HFFc6 (cell line): ENCODE measurements around the gene FGF7. TPM values are rescaled to one million over a fixed set of nuclear protein-coding genes. Genes with fewer than 3 reads are reported as not detected.

Experiments used
- DNase-seq: peaks from one replicate; pipeline ENCODE4 v3.0.0-alpha.2; 2018
- H3K27ac Mint-ChIP-seq: 2 replicates; pipeline ENCODE4 v1.8.0; 2020; ENCODE audit warnings: mild to moderate bottlenecking, mixed read lengths
- H3K27me3 Mint-ChIP-seq: 2 replicates; pipeline ENCODE4 v1.8.0; 2021; ENCODE audit warnings: mild to moderate bottlenecking, moderate library complexity, mixed read lengths; ENCODE audit not compliant: insufficient read depth
- H3K36me3 Mint-ChIP-seq: 2 replicates; pipeline ENCODE4 v1.8.0; 2021; ENCODE audit warnings: low read depth, mixed read lengths
- H3K4me1 Mint-ChIP-seq: 2 replicates; pipeline ENCODE4 v1.8.0; 2020; ENCODE audit warnings: low read depth, mixed read lengths
- H3K4me3 Mint-ChIP-seq: 2 replicates; pipeline ENCODE4 v1.8.0; 2020; ENCODE audit warnings: mild to moderate bottlenecking, moderate library complexity, mixed read lengths
- H3K9me3 Mint-ChIP-seq: 2 replicates; pipeline ENCODE4 v1.8.0; 2020; ENCODE audit warnings: mild to moderate bottlenecking, mixed read lengths
- CTCF ChIP-seq: fragments of 200-600 bp; sonication (generic); IDR thresholded peaks from 2 replicates; pipeline ENCODE4 v1.5.0; 2021; ENCODE audit warnings: antibody characterized with exemption, mild to moderate bottlenecking
- long read RNA-seq: library from polyadenylated mRNA; unstranded; transcript quantifications from one replicate; pipeline ENCODE4 v2.0.0, GENCODE V29; 2019
- total RNA-seq, 6 experiments: library from RNA; stranded (reverse); fragmentation: NEBNext Ultra II Directional; extraction: Animal tissue kit (Norgen Biotek cat#: 25700); gene quantifications; 2 replicates in 1 of 6; 3 replicates in 5 of 6; pipeline ENCODE4 v1.2.3, GENCODE V29; 2021

Gene FGF7
- total RNA-seq: 10 to 100 TPM; 12.1 to 59.8 (median 52.2) TPM
- long read RNA-seq, full-length matches to known transcripts: 13 of 19 reads
- long read RNA-seq, partial matches to known transcripts: 1 of 19 reads
- long read RNA-seq, other reads (novel, unspliced or antisense): 5 of 19 reads

- Mint-ChIP-seq H3K4me3 (peak within 1 kb of the TSS; percentile 37; the same call in 1 of the 2 replicates), H3K9me3 (no peaks in the 10 kb centered on the region; the same call in none of the 2 replicates)
- DNase-seq: peak; percentile 47
Measured at GRCh38 chr15:49423021-49423420, at the start of gene FGF7. Gene FGF7, plus strand, starts transcription at chr15:49423242. Its CDS starts 1,056 bp downstream, at chr15:49424298.

GRCh38 chr15:49379996-49380395, 43.0 kb upstream of the FGF7 start:
- no peaks in the 10 kb centered on the region for H3K9me3 Mint-ChIP-seq
- no peaks in the 10 kb centered on the region for H3K36me3 Mint-ChIP-seq
- no peak for TF ChIP-seq CTCF
- H3K27ac Mint-ChIP-seq: no peak overlapping the region
- peaks cover 20% of the 10 kb centered on the region for H3K4me1 Mint-ChIP-seq
- no peak for DNase-seq
- no peak overlapping the region for H3K4me3 Mint-ChIP-seq
- H3K27me3 Mint-ChIP-seq: no peaks in the 10 kb centered on the region

More at GRCh38 chr15:49423021-49423420, at the start of gene FGF7:
- no peaks in the 10 kb centered on the region; the same call in 1 of the 2 replicates for H3K27me3 Mint-ChIP-seq
- no peak within 1 kb of the TSS for H3K27ac Mint-ChIP-seq
- no peak; the same call in 1 of the 2 replicates for TF ChIP-seq CTCF
- H3K36me3 Mint-ChIP-seq: peaks cover 13% of the 10 kb centered on the region
- H3K4me1 Mint-ChIP-seq: peaks cover 30% of the 10 kb centered on the region

- Mint-ChIP-seq H3K27ac (no peak overlapping the region), H3K4me3 (no peak overlapping the region), H3K27me3 (no peaks in the 10 kb centered on the region), H3K4me1 (peaks cover 20% of the 10 kb centered on the region), H3K36me3 (no peaks in the 10 kb centered on the region), H3K9me3 (no peaks in the 10 kb centered on the region)
- TF ChIP-seq CTCF: no peak
- no peak for DNase-seq
Measured at GRCh38 chr15:49380912-49381311, 42.1 kb upstream of the FGF7 start.

- Mint-ChIP-seq H3K36me3 (no peaks in the 10 kb centered on the region), H3K9me3 (no peaks in the 10 kb centered on the region), H3K4me3 (no peak overlapping the region), H3K27ac (no peak overlapping the region), H3K27me3 (no peaks in the 10 kb centered on the region), H3K4me1 (peaks cover 20% of the 10 kb centered on the region)
- no peak for DNase-seq
- TF ChIP-seq CTCF: no peak
Measured at GRCh38 chr15:49382394-49382793, 40.6 kb upstream of the FGF7 start.

- TF ChIP-seq CTCF: no peak
- H3K4me1 Mint-ChIP-seq: peaks cover 20% of the 10 kb centered on the region
- no peaks in the 10 kb centered on the region for H3K27me3 Mint-ChIP-seq
- no peak overlapping the region for H3K4me3 Mint-ChIP-seq
- H3K9me3 Mint-ChIP-seq: no peaks in the 10 kb centered on the region
- no peak overlapping the region for H3K27ac Mint-ChIP-seq
- peak; percentile 19 for DNase-seq
- no peaks in the 10 kb centered on the region for H3K36me3 Mint-ChIP-seq
Measured at GRCh38 chr15:49383266-49383665, 39.8 kb upstream of the FGF7 start.
